ENCODE results near the gene NRCAM.

Gene NRCAM

GRCh38 chr7:108454674-108455550, 1.3 kb downstream of the NRCAM start (continued):
- no peak for TF ChIP-seq ZNF560 (tag by site-specific recombination; IDR thresholded peaks at IDR 0.05; ENCODE audit: borderline replicate concordance)
- TF ChIP-seq ZSCAN30 (tag by site-specific recombination; IDR thresholded peaks at IDR 0.05), result peak; percentile 95
- TF ChIP-seq ZBTB1 (tag by site-specific recombination; IDR thresholded peaks at IDR 0.05), result no peak
- TF ChIP-seq PRDM4 (tag by site-specific recombination; IDR thresholded peaks at IDR 0.05), result no peak
- peak; percentile 67 for TF ChIP-seq ZNF423 (tag by site-specific recombination; IDR thresholded peaks at IDR 0.05)
- no peak for TF ChIP-seq ZNF677 (tag by site-specific recombination; IDR thresholded peaks at IDR 0.05)
- TF ChIP-seq, protein P1, sequence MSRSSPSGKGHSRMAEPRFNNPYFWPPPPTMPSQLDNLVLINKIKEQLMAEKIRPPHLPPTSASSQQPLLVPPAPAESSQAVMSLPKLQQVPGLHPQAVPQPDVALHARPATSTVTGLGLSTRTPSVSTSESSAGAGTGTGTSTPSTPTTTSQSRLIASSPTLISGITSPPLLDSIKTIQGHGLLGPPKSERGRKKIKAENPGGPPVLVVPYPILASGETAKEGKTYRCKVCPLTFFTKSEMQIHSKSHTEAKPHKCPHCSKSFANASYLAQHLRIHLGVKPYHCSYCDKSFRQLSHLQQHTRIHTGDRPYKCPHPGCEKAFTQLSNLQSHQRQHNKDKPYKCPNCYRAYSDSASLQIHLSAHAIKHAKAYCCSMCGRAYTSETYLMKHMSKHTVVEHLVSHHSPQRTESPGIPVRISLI (tag by site-specific recombination; IDR thresholded peaks at IDR 0.05), result no peak
- no peak for TF ChIP-seq ZNF23 (tag by site-specific recombination; IDR thresholded peaks at IDR 0.05; ENCODE audit: borderline replicate concordance)
- no peak for TF ChIP-seq ZNF514 (tag by site-specific recombination; IDR thresholded peaks at IDR 0.05)
- no peak for TF ChIP-seq ZFP3 (tag by site-specific recombination; IDR thresholded peaks at IDR 0.05; ENCODE audit: low read depth)
- TF ChIP-seq ZNF112 (tag by site-specific recombination; IDR thresholded peaks at IDR 0.05), result no peak
- TF ChIP-seq SP7 (tag by site-specific recombination; IDR thresholded peaks at IDR 0.05), result no peak
- TF ChIP-seq ZNF138 (tag by site-specific recombination; IDR thresholded peaks at IDR 0.05; ENCODE audit: borderline replicate concordance), result no peak
- no peak for TF ChIP-seq ZNF311 (tag by site-specific recombination; IDR thresholded peaks at IDR 0.05; ENCODE audit: borderline replicate concordance)
- TF ChIP-seq ZNF148 (tag by site-specific recombination; IDR thresholded peaks at IDR 0.05; ENCODE audit: borderline replicate concordance), result no peak
- TF ChIP-seq, protein P2, sequence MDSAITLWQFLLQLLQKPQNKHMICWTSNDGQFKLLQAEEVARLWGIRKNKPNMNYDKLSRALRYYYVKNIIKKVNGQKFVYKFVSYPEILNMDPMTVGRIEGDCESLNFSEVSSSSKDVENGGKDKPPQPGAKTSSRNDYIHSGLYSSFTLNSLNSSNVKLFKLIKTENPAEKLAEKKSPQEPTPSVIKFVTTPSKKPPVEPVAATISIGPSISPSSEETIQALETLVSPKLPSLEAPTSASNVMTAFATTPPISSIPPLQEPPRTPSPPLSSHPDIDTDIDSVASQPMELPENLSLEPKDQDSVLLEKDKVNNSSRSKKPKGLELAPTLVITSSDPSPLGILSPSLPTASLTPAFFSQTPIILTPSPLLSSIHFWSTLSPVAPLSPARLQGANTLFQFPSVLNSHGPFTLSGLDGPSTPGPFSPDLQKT (IDR thresholded peaks at IDR 0.05; ENCODE audit: borderline replicate concordance, low read depth, low read length), result no peak
- TF ChIP-seq GFI1B (tag by site-specific recombination; IDR thresholded peaks at IDR 0.05), result no peak
- TF ChIP-seq, protein P3, sequence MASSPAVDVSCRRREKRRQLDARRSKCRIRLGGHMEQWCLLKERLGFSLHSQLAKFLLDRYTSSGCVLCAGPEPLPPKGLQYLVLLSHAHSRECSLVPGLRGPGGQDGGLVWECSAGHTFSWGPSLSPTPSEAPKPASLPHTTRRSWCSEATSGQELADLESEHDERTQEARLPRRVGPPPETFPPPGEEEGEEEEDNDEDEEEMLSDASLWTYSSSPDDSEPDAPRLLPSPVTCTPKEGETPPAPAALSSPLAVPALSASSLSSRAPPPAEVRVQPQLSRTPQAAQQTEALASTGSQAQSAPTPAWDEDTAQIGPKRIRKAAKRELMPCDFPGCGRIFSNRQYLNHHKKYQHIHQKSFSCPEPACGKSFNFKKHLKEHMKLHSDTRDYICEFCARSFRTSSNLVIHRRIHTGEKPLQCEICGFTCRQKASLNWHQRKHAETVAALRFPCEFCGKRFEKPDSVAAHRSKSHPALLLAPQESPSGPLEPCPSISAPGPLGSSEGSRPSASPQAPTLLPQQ (tag by site-specific recombination; IDR thresholded peaks at IDR 0.05), result peak; percentile 30; the same call in 1 of the 2 replicates
- TF ChIP-seq ZBTB20 (tag by site-specific recombination; IDR thresholded peaks at IDR 0.05), result peak; percentile 98
- TF ChIP-seq ZNF529 (tag by site-specific recombination; IDR thresholded peaks at IDR 0.05; ENCODE audit: insufficient replicate concordance), result no peak
- TF ChIP-seq PRDM1 (tag by site-specific recombination; IDR thresholded peaks at IDR 0.05), result no peak
- TF ChIP-seq BCL11B (tag by site-specific recombination; IDR thresholded peaks at IDR 0.05; ENCODE audit: low read depth), result no peak
- peak; percentile 15; the same call in 1 of the 2 replicates for TF ChIP-seq KLF10 (tag by site-specific recombination; IDR thresholded peaks at IDR 0.05)
- no peak for TF ChIP-seq ZNF776 (tag by site-specific recombination; IDR thresholded peaks at IDR 0.05; ENCODE audit: borderline replicate concordance)
- no peak for TF ChIP-seq ZNF169 (tag by site-specific recombination; IDR thresholded peaks at IDR 0.05)
- peak; percentile 43; the same call in 1 of the 2 replicates for TF ChIP-seq ZEB2 (tag by site-specific recombination; IDR thresholded peaks at IDR 0.05)
- TF ChIP-seq ZNF248 (tag by site-specific recombination; IDR thresholded peaks at IDR 0.05), result no peak
- TF ChIP-seq ZNF350 (tag by site-specific recombination; IDR thresholded peaks at IDR 0.05), result no peak
- TF ChIP-seq ZNF701 (tag by site-specific recombination; IDR thresholded peaks at IDR 0.05), result no peak
- peak; percentile 98 for TF ChIP-seq ZBTB17 (tag by site-specific recombination; IDR thresholded peaks at IDR 0.05)
- TF ChIP-seq ZNF623 (tag by site-specific recombination; IDR thresholded peaks at IDR 0.05), result no peak
- TF ChIP-seq ZNF830 (tag by site-specific recombination; IDR thresholded peaks at IDR 0.05; ENCODE audit: low read depth), result no peak
- TF ChIP-seq ZNF404 (tag by site-specific recombination; IDR thresholded peaks at IDR 0.05), result no peak
